ENCODE data around the gene SLC12A2.

Gene SLC12A2

DNA sequence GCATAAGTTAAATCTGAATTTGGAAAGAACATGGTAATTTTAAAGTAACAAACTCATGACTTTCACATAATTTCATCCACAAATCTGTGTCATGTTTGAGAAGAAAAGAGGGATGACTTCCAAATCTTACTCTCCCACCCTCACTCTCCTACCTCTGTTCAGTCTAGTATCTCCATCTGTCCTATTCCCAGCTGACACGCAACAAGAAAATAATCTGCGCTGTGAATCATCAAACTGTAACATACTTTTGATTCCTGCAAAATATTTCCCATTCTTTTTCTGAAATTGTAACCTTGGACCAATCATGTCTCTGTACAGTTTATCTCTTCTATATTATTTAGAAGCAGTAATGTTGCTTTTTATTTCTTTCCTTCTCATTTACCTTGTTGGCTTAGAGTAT, 91.4 kb downstream of the SLC12A2 start:
- no peak for DNase-seq

DNA sequence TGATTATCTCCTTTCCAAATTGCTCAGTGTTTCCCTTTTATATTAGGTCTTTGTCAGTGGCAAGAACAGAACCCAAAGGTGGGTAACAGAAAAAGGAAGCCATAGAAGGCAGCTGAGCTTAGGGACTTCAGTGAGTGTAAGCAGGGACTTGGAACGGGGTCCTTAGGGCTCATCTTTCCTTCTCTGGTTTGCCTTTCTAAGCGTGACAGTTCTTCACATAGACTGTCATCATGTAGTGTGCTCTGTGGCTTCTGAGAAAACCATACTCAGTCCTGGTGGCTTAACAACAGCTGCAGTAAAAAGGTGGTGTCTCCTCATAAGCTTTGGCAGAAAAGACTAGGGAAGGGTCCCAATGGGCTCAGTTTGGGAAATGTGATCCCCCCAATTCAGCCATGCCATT, 108.8 kb downstream of the SLC12A2 start:
- DNase-seq, result no peak

DNA sequence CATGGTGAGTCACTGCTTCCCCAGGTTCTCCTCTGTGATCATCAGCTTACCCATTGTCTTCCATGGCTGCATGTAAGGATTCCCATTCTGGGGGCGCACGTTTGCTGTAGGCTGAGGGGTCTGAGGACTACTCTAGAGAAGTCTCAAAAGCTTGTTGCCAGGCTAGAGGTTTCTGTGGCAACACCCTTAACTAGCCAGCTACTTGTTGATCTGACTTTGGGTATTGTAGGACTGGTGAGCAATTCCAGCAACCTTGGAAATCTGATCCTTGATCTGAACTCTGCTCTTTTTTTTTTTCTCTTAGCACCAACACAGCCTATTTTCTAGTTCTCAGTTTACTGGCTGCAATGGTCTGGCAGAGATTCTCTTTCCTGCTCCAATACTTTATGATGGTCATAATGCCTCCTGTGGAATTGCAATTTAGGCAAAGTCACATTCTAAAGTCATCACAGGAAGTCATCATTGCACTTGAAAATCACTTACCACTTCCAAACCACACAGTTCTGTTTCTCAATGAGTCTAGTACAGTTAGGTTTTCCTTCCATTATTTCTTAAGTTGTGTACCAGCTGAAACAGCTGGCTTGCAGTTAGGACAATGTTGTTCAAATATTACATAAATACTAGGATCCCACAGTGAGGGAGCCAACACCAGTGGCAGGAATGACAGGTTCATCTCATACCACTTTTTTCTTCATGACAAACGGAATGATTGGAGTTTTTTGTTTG, 110.3 kb downstream of the SLC12A2 start:
- no peak for DNase-seq

DNA sequence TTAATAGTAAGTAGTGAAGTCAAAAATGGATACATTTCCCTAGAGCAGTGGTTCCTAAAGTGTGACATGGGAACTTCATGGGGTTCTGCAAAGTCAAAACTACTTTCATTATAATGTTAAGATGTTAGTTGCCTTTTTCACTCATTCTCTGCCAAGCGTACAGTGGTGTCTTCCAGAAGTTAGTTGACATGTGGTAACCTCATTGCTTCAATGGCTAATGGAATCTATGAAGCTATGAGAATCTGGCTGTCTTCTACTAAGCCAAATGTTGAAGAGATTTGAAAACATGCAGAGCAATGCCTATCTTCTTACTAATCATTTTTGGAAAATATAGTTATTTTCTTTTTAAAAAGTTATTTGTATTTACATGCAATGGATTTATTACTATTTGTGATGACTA, 111.8 kb downstream of the SLC12A2 start:
- DNase-seq, result no peak

DNA sequence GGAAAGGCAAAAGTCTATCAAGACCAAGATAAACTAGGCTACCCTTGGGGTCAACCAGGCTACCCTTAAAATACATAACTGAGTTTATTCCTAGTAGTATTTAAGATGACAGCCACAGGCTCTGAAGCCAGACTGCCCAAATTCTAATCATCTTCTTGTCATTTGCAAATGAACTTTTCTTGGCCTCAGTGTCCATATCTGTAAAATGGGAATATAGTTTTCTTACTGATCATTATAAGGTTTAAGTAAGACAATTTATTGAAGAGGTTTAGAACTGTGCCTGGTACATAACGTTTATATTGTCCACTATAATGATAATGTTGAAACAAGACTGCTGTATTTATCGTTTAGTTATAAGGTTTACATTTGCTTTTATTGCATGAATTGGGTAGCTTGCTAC, 112.5 kb downstream of the SLC12A2 start:
- no peak for DNase-seq

DNA sequence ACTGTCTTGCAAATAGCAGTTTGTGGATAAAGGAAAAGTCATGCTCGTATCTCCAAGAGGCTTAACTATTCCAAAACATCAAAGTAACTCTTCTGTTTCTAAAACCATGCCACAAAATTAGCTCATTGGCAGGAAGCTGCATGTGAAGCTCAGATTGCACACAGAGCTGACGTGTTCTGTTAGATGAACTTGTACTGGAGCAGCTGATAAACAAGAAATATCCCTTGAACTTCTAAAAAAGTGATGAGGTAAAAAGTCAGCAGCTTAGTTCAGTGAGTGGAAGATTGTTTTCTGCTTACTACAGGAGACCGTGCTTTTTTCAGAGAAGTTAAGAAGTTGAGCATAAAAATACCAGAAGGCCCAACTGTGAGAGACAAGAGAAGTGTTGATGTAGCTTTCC, 113.2 kb downstream of the SLC12A2 start:
- DNase-seq, result no peak

DNA sequence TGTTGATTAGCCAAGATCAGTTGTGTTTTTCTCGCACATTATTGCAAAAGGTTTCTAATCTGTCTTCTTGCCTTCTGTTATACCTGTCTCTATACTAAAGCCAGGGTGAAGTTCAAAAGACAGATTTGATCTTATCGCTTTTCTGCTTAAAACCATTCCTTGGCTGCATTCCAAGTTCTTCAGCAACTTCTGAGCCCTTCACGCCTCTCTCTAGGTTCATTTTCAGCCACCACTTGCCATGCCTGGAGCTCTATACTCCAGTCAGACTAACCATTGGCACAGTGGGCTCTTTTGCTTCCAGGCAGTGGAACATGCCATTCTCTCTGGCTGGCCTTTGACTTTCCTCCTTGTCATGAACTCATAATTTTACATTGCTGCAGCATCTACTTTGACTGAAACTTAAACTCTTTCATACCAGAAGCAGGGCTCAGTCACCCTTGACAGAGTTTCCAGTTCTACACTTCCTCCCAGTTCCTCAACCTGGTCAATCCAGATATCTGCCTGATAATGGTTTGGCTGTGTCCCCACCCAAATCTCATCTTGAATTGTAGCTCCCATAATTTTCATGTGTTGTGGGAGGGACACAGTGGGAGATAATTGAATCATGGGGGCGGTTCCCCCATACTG, 114.4 kb downstream of the SLC12A2 start:
- DNase-seq, result no peak

DNA sequence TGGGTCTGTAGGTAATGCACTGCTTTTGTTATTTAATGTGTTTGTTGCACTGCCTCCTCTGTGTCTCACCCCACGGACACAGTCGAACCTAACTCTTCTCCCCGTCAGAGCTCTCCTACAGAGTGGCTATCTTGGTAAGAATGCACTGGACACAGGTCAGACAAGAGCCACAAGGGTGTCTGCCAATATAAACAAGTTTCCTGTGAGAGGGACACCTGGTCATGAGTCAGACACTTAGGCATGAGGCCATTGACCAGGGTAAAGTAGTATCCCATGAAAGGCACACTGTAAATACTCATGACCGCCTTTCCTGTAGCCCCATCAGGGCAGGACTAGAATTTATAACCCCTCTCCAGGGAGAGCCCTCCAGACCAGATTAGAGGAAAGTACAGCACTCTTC, 115.5 kb downstream of the SLC12A2 start:
- DNase-seq, result no peak

DNA sequence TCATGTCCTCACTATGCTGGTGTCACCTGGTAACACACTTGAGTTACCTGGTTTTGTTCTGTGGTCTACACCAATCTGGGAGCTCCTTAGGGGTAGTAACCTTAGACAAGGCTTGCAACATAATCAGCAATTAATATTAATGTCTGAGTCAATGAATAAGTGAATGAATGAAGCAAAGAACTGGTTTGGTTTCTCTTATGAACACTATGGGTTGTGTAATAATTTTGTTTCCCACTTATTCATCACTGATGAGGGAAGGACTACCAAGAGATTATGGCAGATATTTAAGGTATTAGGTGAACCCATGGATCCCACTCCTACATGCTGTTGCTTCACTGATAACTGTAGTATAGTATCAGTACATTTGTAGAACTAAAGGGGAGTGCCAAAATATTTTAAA, 116.0 kb downstream of the SLC12A2 start:
- no peak for DNase-seq

DNA sequence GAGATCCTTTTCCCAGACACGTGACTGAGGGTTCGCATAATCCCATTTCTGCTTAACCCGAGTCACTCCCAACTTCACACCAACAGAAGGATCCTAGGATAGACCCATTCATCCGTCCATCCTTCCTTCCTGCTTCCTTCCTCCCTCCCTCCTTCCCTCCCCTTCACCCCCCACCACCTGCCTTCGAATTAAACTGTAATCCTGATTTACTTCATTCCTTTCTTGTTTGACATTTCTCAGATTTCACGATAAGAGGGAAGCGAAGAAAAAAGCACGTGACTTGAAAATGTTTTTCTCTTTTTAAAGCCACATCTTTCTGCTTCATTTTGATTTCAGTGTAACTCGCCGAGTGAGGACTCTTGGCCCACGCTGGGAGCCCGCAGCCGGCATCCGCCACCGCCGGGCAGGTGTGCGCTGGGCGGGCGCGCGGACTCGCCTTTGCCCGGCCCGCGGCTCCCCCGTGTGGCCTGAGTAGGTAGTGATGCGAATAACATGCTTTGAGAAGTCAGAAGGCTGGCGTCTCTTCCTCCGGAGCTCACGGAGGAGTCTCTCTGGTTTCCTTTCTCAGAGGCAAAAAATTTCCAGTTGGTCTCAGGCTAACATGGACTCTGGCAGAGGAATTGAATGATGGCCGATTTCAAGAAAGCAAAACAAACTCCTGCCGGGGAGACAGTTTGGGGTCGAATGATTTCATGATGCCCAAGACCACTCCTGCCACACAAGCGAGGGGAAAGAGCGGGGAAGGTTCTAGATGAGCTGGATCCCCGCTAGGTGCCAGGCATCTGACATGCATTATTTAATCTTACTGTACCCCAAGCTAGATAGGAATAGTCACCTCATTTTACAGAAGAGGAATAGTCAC, 117.7 kb downstream of the SLC12A2 start:
- peak; percentile 55 for DNase-seq

DNA sequence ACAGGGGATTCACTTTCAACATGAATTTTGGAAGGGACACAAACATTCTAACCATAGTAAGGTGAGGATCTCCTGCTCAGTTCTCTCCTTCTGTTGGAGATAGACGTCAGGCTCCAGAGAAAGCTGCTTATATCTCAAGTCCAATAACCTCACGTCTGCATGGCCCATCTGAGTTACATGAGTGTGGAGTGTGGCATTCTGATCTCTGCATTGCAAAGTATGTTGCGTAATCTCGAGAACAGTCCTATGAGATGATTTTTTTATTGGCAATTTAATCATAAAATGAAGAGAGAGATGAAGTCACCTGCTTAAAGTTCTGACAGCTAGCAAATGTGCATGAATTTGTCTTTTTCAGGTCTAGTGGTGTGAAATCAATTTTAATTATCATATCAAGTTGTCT, 118.8 kb downstream of the SLC12A2 start:
- DNase-seq, result no peak

DNA sequence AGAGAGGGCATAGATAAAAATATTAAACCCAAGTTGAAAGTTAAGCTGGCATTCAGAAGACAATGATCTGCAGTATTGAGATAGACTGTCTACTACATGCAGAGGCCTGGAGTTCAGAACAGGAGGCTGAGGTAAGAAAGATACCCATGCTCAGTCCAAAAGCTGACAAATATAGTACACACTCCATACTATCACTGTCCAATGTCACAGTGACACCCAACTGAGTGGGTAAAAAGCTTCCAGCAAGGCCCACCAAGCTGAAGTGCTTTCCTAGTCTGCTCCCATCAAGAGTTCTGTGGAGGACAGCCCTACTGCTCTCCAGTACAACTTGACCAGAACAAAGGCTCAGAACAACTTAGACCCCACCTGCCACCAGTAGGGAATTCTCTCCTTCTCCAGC, 124.9 kb downstream of the SLC12A2 start:
- no peak for DNase-seq

DNA sequence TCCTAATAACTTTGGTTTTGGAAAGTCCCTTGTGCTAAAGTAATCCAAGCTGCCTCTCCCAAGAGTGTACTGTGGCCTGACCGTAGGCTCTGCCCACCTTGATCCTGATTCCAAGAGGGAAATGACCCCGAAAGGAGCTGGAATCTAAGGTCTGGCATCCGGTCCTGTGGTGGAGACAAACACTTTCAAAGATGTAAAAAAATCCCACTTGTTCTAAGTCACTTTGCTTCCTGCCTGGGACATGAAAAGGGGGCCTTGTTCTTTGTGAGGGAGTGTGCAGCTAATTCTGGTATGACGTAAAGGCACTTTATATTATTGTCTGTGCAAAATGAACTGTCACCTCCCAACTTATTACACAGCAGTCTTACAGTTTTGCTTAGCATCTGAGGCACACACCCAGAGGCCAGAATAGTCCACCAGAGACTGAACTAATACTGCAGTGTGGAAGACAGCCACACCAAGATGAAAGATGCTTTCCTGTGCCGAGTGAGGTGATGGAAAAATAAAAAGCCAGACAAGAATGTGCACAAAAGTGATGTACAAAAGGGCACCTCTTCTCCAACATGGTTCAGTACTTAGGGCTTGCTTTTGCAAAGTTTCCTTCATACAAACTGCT, 128.7 kb downstream of the SLC12A2 start:
- DNase-seq, result no peak

DNA sequence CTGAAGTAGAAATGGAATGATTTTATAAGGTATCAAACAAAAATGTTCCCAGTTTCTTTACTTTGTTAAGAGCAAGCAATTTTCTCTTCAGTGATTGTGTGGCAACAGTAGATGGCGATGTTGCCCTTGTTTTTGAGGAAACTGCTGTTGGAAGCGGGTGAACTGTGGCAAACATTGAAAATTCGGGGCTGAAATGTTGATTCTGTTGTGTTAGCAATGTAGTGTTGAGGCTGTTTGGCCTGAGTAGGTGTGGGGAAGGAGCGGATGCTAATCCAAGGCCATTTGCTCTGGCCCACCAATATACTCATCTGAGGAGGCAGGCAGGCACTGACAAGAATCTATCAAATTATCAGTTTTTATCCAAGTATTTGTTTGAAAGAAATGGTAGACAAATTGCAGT, 129.8 kb downstream of the SLC12A2 start:
- no peak for DNase-seq

DNA sequence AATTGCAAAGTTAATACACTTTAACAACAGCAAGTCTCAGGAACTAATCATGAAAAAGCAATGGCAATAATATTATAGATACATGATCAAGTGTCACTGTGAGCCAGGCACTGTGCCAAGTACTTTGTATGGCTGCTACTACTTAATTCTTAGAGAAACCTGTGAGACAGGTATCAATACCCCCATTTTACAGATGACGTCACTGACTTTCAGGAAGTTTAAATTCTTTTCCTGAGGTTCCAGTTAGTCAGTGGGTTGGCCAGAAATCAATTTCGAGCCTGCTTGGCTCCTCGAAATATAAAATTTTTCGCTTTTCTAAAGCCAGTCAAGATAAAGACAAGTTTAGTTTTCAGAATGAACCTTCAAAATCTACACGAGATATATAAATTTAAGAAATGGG, 130.3 kb downstream of the SLC12A2 start:
- no peak for DNase-seq

DNA sequence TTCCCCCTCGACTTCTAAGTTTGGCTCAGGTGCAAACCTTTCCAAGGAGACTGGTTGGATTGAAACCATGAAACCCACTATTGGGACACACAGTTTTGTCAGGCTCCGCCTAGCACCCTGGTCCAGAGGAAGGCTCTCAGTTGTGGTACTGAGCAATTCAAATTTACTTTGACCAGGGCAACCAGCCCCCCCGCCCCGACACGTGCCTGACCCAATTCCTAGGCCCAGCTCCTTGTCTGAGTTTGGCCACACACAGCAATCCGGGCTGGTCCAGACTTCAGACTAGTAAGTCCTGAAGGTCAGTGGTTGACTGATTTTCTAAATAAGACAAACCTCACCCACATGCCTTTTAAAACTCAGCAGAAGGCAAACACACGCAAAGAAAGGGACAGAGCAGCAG, 132.7 kb downstream of the SLC12A2 start:
- no peak for DNase-seq

DNA sequence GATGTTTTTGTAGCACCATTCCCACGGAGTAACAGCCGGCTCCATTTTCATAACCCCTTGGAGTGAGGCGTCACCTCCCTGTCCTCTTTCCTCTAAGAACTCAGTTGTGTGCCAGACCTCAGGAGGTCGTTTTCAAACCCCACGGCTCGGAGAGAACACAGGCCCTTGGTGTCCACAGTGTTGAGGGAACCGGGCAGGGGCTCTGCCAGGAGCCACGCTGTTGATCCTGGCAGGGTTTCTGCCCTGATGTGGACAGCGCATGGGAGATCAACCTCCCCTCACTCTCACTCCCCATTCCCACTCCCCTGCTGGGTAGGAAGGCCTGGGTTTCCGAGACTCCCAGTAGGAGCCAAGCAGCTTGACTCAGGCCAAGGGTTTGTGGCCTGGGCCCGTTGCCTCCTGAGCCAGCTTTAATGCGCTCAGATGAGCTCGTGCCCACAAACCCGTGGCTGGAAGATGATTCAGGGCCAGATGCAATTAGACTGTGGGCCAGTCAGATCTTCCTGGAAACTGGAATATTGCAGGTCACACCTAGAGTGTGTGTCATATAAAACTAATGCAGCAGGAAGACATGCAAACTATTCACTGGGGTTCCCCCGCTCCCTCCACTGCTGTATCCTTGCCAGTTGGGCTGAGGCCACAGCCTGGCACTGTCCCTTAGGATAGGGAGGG, 133.4 kb downstream of the SLC12A2 start:
- DNase-seq, result no peak

DNA sequence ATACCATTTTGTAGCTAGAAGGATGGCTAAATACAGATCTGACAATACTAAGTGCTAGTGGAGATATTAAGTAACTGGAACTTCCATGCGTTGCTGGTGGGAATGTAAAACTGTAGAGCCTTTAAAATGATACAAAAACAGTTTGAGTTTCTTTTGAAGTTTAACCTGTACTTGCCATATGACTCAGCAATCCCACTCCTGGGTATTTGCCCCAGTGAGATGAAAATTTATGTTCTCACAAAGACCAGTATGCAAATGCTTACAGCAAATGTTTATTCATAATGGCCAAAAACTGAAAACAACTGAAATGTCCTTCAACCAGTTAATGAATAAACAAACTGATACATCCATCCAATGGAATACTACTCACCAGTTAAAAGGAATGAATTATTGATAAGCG, 137.3 kb downstream of the SLC12A2 start:
- no peak for DNase-seq

DNA sequence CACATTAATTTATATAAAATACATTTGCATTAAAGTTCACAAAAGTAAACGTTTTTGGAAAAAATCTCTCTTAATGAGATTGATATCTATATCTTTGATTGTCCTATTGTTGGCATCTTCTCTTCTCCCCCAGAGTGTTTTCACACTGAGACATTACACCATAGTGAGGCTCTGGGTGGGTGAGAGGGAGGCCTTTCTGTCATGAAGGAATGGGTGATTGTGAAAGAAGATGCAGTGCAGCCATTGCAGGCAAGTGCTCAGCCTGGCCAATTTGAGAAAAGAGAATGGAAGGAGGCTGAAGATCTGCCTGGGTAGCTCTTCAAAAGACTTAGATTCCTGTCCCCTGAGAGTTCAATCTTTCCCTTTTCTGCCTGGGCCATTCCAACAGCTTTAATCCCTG, 140.8 kb downstream of the SLC12A2 start:
- DNase-seq, result no peak

DNA sequence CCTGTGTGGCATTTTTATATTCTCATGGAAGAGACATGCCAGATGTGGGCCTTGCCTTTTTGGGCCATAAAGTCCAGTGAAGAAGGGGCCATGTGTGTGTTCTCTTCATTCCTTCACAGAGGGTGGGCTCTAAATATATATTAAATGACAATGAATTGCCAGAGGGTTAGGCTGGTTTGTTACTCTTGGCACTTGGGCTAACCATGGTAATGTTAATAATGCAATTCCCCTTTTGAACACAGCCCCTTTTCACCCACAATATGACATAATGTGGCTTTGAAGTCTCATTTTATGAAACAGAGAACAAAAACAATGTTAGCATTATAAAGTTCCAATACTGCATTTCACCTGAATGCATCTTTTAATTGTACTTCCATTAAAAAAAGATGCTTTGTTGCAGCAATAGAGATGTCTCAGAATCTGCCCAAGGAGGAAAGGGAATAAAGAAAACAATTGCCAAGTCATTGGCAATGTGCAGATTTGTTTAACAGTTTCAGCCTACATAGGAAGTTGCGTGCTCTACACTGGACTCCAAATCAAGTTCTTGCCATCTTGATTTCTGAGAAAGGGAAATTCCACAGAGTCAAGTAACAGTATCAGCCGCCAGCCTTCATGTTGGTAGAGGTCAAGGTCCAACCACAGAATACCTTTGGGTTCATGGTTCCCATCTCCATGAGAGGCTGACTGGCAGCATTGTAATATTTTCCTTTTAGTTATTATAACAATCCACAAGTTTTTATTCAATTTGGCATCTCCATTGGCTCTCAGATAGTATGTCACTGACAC, 141.9 kb downstream of the SLC12A2 start:
- no peak for DNase-seq

DNA sequence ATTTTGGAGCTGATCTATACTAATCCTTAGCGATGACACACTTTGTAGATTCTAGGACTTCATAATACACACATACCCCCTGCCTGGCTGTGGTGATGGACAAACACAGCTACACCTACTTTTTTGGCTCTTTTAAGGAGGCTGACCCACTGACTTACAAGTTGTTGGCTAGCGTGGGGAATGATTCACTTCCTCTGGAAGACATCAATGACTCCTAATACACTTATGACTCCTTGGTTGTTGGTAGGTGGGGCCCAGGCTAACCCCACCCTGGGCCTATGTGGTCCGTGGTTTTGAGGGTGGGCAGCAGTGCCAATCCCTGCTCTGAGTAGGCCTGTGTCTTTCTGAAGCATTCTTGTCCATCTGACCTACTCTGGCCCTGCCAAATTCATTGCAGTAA, 144.4 kb downstream of the SLC12A2 start:
- DNase-seq, result peak; percentile 46

DNA sequence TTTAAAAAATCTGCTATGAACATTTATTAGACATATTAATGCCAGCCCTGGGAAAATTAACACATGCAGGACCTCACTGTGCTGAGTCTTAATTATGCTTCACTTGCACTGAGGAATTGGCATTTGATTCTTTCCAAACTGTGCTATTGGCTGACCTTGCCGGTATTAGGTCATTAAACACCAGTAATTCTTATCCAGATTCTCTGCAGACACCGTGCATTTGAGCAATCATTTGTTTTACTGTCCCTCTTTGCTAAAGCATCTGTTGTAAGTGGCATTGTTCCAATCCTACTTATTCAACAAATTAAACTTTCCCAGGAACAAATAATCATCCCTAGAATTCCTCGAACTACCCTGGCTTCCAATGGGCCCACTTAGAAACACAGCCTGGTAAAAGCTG, 145.0 kb downstream of the SLC12A2 start:
- DNase-seq, result no peak
